ENCODE data around the gene SLC13A4. TPM values are rescaled to one million over a fixed set of nuclear protein-coding genes. Genes with fewer than 3 reads are reported as not detected.
A peak's percentile ranks its signal among the peaks of the same experiment; 100 is the strongest.
"Not testable (repeated sequence)": the region's sequence is repeated elsewhere in the genome, so short reads cannot be mapped to it uniquely, and the experiment has no call there.

SLC13A4 gene
- total RNA-seq, 1 experiment from 2014 or later, result not detected

DNA sequence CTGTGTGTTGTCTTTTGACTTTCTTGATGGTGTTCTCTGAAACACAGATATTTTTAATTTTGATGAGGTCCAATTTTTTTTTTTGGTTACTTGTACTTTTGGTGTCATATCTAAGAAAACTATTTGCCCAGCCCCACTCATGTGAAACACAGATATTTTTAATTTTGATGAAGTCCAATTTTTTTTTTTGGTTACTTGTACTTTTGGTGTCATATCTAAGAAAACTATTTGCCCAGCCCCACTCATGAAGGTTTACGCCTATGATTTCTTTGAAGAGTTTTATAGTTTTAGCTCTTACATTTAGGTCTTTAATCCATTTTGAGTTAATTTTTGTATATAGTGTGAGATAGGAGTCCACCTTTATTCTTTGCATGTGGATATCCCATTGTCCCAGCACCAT, 60.4 kb downstream of the SLC13A4 start:
- DNase-seq (ENCODE audit: extremely low read depth, low read depth), result not testable (repeated sequence)

GRCh38 chr7:135666846-135667245, 61.1 kb downstream of the SLC13A4 start:
- no peak for DNase-seq (ENCODE audit: extremely low read depth, low read depth)

- no peak for DNase-seq (ENCODE audit: extremely low read depth, low read depth)
Observed at GRCh38 chr7:135666156-135666555, 61.8 kb downstream of the SLC13A4 start.

DNA sequence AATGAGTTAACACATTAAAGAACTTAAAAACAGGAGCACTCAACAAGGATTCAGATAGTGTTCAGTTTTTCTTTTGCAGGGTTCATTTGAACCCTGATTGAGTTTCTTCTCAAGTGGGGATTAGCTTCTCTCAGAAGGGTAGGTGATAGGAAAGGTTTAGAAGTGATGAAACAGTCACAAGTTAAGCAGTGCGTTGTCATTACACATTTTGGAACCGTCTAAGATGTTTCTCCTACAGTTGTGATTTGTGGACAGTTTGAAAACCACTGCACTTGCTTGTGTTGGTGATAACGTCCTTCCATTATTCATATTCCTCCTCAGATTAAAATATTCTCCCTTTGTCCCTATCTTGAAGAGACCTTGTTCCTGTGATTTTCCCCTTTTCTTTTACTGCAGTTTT, 62.9 kb downstream of the SLC13A4 start:
- DNase-seq (ENCODE audit: extremely low read depth, low read depth), result no peak

- DNase-seq (ENCODE audit: extremely low read depth, low read depth), result no peak
Observed at GRCh38 chr7:135664046-135664589, 63.9 kb downstream of the SLC13A4 start.

- DNase-seq (ENCODE audit: extremely low read depth, low read depth), result peak; percentile 92
Observed at GRCh38 chr7:135662373-135663114, 65.4 kb downstream of the SLC13A4 start, which contains the start of gene STMP1. STMP1 (plus strand) TSS chr7:135662514.

DNA sequence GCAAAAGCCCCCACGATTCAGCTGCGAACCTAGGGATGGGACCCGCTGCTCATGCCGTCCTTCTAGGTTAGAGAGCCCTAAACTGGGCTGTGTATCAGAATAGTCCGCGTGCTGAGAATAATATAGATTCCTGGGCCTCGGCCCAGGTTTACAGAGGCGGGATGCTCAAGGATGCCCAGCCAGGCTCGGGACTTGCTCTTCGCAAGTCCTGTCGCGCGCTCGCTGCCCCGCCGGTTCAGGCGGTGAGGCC, 65.9 kb downstream of the SLC13A4 start:
- no peak for DNase-seq (ENCODE audit: extremely low read depth, low read depth)

GRCh38 chr7:135661311-135662122, 66.5 kb downstream of the SLC13A4 start:
- no peak for DNase-seq (ENCODE audit: extremely low read depth, low read depth)

DNA sequence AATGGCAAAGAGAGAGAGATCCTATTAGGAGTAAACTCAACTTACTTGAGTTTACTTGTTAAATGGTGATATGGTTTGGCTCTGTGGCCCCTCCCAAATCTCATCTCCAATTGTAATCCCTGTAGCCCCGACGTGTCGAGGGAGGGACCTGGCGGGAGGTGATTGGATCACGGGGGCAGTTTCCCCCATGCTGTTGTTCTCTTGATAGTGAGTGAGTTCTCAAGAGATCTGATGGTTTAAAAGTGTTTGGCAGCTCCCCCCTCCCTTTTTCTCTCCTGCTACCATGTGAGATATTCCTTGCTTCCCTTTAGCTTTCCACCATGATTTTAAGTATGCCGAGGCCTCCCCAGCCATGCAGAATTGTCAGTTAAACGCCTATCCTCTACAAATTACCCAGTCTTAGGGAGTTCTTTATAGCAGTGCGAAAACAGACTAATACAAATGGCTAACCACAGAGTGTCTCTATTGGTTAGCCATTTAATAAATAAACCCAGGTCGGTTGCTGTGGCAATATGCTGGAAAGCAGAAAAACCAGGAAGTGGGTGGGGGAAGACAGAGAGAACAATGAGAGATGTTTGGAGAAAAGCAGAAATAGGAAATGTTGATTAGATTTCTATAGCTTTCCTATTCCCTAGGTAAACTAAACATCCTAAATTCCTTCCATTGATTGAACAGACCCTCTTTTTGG, 68.7 kb downstream of the SLC13A4 start:
- DNase-seq (ENCODE audit: extremely low read depth, low read depth), result no peak

DNA sequence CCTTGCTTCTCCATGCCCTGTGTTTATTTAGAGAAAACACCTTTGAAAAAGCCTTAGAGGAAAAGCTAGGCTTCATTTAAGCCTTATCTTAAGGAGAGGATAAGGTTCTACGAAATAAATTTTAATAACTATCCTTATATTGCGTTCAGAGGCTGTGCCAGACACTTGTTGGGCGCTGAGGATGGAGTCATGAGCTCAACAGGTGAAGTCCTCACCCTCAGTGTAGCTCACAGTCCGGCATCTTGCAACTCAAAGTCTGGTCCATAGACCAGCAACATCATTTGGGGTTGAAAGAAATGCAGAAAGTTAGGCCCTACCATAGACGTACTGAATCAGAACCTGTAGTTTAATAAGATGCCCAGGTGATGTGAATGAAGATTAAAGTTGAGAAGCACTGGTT, 69.4 kb downstream of the SLC13A4 start:
- DNase-seq (ENCODE audit: extremely low read depth, low read depth), result no peak

- no peak for DNase-seq (ENCODE audit: extremely low read depth, low read depth)
Observed at GRCh38 chr7:135653340-135654080, 74.5 kb downstream of the SLC13A4 start.

GRCh38 chr7:135650831-135651573, 77.0 kb downstream of the SLC13A4 start:
- no peak for DNase-seq (ENCODE audit: extremely low read depth, low read depth)

- no peak for DNase-seq (ENCODE audit: extremely low read depth, low read depth)
Observed at GRCh38 chr7:135648235-135648634, 79.8 kb downstream of the SLC13A4 start.

GRCh38 chr7:135647755-135648154, 80.2 kb downstream of the SLC13A4 start:
- no peak for DNase-seq (ENCODE audit: extremely low read depth, low read depth)

DNA sequence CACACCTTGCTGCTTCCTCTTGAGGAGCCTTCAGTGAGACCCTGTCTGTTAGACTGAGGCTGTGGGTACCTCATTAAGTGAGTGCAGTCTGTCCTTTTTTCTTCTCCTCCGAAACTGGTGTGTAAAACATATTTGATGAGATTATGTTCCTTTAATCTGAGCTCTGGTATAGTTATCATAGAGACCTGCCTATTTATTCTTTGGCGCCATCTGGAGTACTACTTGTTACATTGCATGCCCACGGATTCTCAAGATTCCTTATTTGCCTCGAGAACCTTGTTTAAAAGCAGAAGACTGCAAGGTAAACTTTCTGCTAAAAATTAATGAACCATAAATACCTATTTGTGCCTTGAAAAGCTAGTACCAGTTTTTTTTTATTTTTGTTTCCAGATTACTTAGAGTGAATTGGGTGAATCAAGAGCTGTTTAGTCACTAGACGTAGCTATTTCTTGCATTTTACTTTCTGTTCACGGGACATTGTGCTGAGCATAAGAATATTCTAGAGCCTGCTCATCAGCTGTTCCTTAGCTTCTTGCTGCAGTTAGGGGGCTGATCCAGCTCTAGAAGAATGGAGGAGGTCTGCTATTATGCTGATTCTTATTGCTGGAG, 82.6 kb downstream of the SLC13A4 start:
- peak; percentile 61 for DNase-seq (ENCODE audit: extremely low read depth, low read depth)

GRCh38 chr7:135644729-135645128, 83.3 kb downstream of the SLC13A4 start:
- no peak for DNase-seq (ENCODE audit: extremely low read depth, low read depth)

DNA sequence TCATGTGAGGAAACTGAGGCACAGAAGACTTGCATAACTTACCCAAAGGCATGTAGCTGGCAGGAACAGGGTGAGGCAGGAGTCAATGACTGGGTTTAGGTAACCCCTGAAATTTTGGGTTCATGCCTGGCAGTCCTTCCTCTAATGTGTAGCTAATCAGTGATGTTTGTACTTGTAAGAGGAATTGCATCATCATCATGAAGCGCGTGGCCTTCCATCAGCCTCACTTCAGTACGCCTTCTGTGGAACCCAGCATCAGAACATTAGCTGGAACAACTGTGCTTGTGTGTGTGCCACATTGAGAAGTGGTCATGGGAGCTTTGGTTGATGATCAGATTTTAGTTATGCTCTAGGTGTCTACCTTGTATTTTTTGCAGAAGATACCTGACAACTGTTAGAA, 83.8 kb downstream of the SLC13A4 start:
- no peak for DNase-seq (ENCODE audit: extremely low read depth, low read depth)

DNA sequence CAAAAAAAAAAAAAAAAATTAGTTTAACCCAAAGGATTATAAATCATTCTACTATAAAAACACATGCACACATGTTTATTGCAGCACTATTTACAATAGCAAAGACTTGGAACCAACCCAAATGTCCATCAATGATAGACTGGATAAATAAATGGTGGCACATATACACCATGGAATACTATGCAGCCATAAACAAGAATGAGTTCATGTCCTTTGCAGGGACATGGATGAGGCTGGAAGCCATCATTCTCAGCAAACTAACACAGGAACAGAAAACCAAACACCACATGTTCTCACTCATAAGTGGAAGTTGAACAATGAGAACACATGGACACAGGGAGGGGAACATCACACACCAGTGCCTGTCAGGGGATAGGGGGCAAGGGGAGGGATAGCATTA, 88.3 kb downstream of the SLC13A4 start:
- not testable (repeated sequence) for DNase-seq (ENCODE audit: extremely low read depth, low read depth)

GRCh38 chr7:135634191-135634878, 93.7 kb downstream of the SLC13A4 start:
- no peak for DNase-seq (ENCODE audit: extremely low read depth, low read depth)

Measured in NCI-H460 (cell line).